Nucleus accumbens (tissue), 56 donors: ENCODE results near the gene CSAD.
"Not testable (repeated sequence)": the region's sequence is repeated elsewhere in the genome, so short reads cannot be mapped to it uniquely, and the experiment has no call there.

ENCODE experiments used
- DNase-seq, 56 donors: peaks; one replicate each; lab custom pipeline; 2025; lab: John Stamatoyannopoulos, UW

CSAD gene

GRCh38 chr12:53184828-53185227 is 4.1 kb upstream of the CSAD start:
- DNase-seq = no peak

- no peak for DNase-seq
These were observed 2.2 kb upstream of the CSAD start for GRCh38 chr12:53182903-53183302.

GRCh38 chr12:53181935-53182334 is 1.2 kb upstream of the CSAD start:
- DNase-seq = no peak

- DNase-seq = peak in 30 of 56 donors; percentile 56 to 89 (median 81)
These were observed 363 bp upstream of the CSAD start for GRCh38 chr12:53180931-53181645.

GRCh38 chr12:53179687-53180219 is 972 bp downstream of the CSAD start:
- peak in 15 of 56 donors; percentile 35 to 70 (median 54) for DNase-seq

GRCh38 chr12:53178803-53179202 is 1.9 kb downstream of the CSAD start:
- not testable (repeated sequence) for DNase-seq

GRCh38 chr12:53177447-53177846 is 3.3 kb downstream of the CSAD start:
- DNase-seq = not testable (repeated sequence)

- no peak for DNase-seq
These were observed 4.0 kb downstream of the CSAD start for GRCh38 chr12:53176750-53177149.

- no peak for DNase-seq
These were observed 5.7 kb downstream of the CSAD start for GRCh38 chr12:53174881-53175491.

- DNase-seq = no peak
These were observed 7.5 kb downstream of the CSAD start for GRCh38 chr12:53173085-53173715.

- DNase-seq = no peak
These were observed 8.4 kb downstream of the CSAD start for GRCh38 chr12:53172352-53172751.

- DNase-seq = no peak
These were observed 8.9 kb downstream of the CSAD start for GRCh38 chr12:53171725-53172329.

GRCh38 chr12:53170876-53171724 is 9.6 kb downstream of the CSAD start:
- DNase-seq = no peak

GRCh38 chr12:53170215-53170614 is 10.5 kb downstream of the CSAD start:
- DNase-seq = no peak

- no peak for DNase-seq
These were observed 11.1 kb downstream of the CSAD start for GRCh38 chr12:53169644-53170043.

GRCh38 chr12:53166837-53167236 is 13.9 kb downstream of the CSAD start:
- DNase-seq = no peak

- not testable (repeated sequence) for DNase-seq
These were observed 17.7 kb downstream of the CSAD start for GRCh38 chr12:53163008-53163407.

- DNase-seq = no peak
These were observed 19.4 kb downstream of the CSAD start for GRCh38 chr12:53161119-53161911.

GRCh38 chr12:53160673-53161072 is 20.1 kb downstream of the CSAD start:
- no peak for DNase-seq
